GM10248 (cell line): Measurements from ENCODE around the gene KRTDAP.

Experiments used
- CTCF ChIA-PET: fragments of 300-600 bp; sonication (Branson Sonifier 250); formaldehyde crosslinking; extraction: SDS; loops from one replicate; lab custom pipeline; 2021; ENCODE audit warnings: antibody characterized with exemption; lab: Yijun Ruan, JAX
- POLR2A ChIA-PET: fragments of 350-650 bp; sonication (Branson Sonifier 250); formaldehyde crosslinking; extraction: SDS; loops from one replicate; lab custom pipeline; 2020; ENCODE audit warnings: antibody characterized with exemption; lab: Yijun Ruan, JAX
- DNase-seq: peaks from one replicate; pipeline ENCODE4 v3.0.0; 2012; ENCODE audit errors: extremely low spot score
- TF ChIP-seq, protein P1 (sequence below): IDR thresholded peaks from 2 replicates; pipeline ENCODE4 v1.5.1; 2012; ENCODE audit warnings: mild to moderate bottlenecking, low read depth; ENCODE audit errors: extremely low read depth, missing control alignments, control extremely low read depth

Gene KRTDAP

DNA sequence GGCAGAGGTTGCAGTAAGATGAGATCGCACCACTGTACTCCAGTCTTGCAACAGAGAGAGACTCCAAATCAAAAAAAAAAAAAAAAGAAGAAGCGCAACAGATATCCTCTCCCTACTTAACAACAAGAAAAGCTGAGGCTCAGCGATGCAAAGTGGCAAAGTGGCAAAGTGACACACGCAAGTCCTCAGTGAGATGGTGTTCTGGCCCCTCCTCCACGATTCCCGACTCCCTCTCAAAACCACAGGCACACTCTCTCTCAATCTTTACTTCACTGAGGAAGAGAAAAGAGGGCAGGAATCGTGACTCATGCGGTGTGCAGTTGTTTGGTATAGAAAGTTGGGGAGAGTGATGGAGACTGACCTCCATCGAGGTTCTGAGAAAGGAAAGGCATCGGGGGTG, 29.7 kb downstream of the KRTDAP start:
- ChIA-PET CTCF (interaction anchor here (1.1 to 6.9 kb wide), 7 partner anchors 8 to 110 kb away, joined by 3 to 36 read pairs (median 6); no protein-coding TSS in a partner anchor), POLR2A (interaction anchor here (0.6 kb wide), 1 partner anchor 35 kb away, joined by 4 read pairs; no protein-coding TSS in a partner anchor)
- TF ChIP-seq, protein P1, sequence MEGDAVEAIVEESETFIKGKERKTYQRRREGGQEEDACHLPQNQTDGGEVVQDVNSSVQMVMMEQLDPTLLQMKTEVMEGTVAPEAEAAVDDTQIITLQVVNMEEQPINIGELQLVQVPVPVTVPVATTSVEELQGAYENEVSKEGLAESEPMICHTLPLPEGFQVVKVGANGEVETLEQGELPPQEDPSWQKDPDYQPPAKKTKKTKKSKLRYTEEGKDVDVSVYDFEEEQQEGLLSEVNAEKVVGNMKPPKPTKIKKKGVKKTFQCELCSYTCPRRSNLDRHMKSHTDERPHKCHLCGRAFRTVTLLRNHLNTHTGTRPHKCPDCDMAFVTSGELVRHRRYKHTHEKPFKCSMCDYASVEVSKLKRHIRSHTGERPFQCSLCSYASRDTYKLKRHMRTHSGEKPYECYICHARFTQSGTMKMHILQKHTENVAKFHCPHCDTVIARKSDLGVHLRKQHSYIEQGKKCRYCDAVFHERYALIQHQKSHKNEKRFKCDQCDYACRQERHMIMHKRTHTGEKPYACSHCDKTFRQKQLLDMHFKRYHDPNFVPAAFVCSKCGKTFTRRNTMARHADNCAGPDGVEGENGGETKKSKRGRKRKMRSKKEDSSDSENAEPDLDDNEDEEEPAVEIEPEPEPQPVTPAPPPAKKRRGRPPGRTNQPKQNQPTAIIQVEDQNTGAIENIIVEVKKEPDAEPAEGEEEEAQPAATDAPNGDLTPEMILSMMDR, result no peak
- DNase-seq, result no peak

DNA sequence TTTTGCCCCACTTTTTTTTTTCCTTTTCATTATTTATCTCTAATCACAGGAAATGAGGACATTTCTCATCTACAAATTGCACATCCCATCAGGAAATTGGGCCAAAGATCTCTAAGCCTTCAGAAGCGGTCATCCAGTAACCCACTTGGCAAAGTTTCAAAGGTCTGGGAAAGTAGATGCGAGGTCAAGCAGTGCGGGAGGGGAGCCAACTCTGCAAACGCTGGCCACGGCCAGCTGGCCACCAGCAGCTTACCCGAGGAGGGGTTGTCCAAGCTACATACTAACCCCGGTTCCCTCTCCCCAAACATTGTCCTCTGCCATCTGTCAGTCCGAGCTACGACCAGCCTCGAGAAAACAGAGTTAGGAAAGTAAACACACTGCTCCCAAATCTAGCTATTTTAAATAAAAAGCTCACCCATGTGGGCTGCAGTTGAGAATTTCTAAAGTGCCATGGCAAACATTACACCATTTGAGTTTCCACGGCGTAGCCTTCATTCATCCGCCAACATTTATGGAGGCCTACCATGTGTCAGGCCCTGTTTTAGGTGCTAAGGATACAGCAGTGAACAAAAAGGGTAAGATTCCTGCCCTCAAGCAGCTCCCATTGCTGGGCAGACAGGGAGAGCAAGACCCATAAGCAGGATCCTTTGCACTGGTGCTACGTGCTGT, 30.7 kb downstream of the KRTDAP start:
- DNase-seq, result no peak
- POLR2A ChIA-PET, result no interaction called here
- CTCF ChIA-PET, result interaction anchor here (1.0 to 6.9 kb wide), 12 partner anchors 9 to 127 kb away, joined by 3 to 36 read pairs (median 4); no protein-coding TSS in a partner anchor
- TF ChIP-seq, protein P1, result no peak

DNA sequence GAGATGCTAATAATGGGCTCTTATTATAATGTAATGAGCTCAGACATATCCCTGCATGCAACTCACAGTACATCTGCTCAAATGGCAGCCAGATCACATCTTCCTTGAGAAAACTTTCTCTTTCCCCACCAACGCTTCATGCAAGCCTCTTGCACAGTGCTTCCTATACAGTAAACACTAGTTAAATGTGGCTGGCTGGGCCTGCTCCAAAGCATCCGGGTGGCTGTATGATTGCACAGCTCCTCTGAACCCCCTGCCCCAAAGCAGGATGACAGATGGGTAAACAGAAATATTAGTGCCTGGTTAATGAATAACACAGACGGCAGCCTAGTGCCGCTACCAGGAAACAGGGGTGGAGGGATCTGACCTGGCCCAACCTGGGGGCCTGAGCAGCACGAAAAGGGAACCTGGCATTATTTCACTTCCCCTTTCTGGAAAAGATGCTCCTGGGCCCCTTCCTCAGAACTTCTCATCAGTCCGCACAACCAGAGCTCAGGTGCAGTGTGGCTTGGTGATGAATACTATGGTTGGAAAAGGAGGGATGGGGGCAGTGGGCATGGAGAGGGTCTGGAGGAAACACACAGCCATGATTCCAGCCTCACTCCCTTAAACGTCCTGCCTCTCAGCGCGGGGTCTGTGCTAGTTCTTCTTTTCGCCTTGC, 31.4 kb downstream of the KRTDAP start:
- TF ChIP-seq, protein P1, result no peak
- CTCF ChIA-PET, result interaction anchor here (1.0 to 6.9 kb wide), 9 partner anchors 8 to 106 kb away, joined by 3 to 36 read pairs (median 4); no protein-coding TSS in a partner anchor
- peak; percentile 66 for DNase-seq

DNA sequence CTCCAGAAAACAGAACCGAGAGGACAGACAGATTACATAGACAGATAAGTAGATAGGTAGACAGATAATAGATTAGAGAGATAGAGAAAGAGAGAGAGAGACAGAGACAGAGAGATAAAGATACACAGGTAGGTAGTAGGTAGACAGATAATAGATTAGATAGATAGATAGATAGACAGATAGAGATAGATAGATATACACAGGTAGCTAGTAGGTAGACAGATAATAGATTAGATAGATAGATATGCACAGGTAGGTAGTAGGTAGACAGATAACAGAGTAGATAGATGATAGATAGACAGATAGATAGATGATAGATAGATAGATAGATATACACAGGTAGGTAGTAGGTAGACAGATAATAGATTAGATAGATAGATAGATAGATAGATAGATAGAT, 32.1 kb downstream of the KRTDAP start:
- DNase-seq, result no peak
- CTCF ChIA-PET, result interaction anchor here (0.9 to 6.9 kb wide), 3 partner anchors 11 to 105 kb away, joined by 5 to 36 read pairs (median 36); no protein-coding TSS in a partner anchor
- TF ChIP-seq, protein P1, result no peak
- POLR2A ChIA-PET, result no interaction called here

More for the DNA sequence above, 31.4 kb downstream of the KRTDAP start:
- POLR2A ChIA-PET, result no interaction called here

DNA sequence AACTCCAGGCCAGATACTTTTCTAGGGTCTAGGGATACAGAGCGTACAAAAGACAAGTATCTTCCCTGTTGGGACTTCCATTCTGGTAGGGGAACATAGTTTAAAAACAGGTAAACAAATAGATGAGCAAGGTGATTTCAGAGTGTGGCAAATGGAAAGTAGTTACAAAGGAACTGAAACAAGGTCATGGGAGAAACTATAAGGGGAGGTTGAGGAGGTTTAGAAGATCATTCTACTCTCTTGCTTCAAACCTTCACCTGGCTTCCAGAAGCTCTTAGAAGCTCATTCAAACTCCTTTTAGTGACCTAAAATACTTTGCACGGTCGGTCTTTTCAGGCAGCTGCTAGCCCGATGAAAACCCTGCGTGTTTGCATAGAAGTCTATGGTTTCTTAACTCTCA, 33.1 kb downstream of the KRTDAP start:
- CTCF ChIA-PET, result interaction anchor here (0.9 to 5.4 kb wide), 4 partner anchors 12 to 104 kb away, joined by 5 to 36 read pairs (median 7); no protein-coding TSS in a partner anchor
- POLR2A ChIA-PET, result no interaction called here
- DNase-seq, result peak; percentile 58
- TF ChIP-seq, protein P1, result no peak

DNA sequence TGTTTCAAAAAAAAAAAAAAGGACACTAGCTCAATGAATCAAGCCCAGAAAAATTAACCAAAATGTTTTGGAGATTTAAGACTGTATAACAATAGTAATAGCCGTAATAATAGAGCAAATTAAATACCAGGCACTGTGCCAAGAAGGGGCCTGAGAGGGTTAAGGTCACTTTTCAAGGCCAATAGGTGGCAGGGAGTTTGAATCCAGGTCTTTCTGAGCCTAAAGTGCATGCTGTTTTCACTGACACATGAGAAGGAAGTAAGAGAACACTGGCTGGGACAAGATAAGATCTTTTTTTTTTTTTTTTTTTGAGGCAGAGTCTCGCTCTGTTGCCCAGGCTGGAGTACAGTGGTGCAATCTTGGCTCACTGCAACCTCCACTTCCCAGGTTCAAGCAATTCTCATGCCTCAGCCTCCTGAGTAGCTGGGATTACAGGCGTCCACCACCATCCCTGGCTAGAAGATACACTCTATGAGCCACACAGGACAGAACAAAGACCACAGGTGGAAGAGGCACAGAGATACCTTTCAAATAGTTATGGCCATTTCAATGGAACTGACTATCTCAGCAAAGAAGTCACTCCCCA, 34.6 kb downstream of the KRTDAP start:
- POLR2A ChIA-PET, result interaction anchor here (0.7 kb wide), 1 partner anchor 67 kb away, joined by 3 read pairs; no protein-coding TSS in a partner anchor
- TF ChIP-seq, protein P1, result no peak
- DNase-seq, result no peak
- CTCF ChIA-PET, result interaction anchor here (1.3 to 5.4 kb wide), 2 partner anchors 13 to 14 kb away, joined by 3 to 36 read pairs; no protein-coding TSS in a partner anchor
